GM15510 (cell line): ENCODE measurements around the gene PCCB.
A peak's percentile ranks its signal among the peaks of the same experiment; 100 is the strongest.

Experiments
- POLR2A ChIP-seq: IDR thresholded peaks from 3 replicates; pipeline ENCODE4 v1.6.1; 2011; ENCODE audit warnings: borderline replicate concordance; ENCODE audit not compliant: insufficient read length; ENCODE audit errors: extremely low read depth

PCCB gene

DNA sequence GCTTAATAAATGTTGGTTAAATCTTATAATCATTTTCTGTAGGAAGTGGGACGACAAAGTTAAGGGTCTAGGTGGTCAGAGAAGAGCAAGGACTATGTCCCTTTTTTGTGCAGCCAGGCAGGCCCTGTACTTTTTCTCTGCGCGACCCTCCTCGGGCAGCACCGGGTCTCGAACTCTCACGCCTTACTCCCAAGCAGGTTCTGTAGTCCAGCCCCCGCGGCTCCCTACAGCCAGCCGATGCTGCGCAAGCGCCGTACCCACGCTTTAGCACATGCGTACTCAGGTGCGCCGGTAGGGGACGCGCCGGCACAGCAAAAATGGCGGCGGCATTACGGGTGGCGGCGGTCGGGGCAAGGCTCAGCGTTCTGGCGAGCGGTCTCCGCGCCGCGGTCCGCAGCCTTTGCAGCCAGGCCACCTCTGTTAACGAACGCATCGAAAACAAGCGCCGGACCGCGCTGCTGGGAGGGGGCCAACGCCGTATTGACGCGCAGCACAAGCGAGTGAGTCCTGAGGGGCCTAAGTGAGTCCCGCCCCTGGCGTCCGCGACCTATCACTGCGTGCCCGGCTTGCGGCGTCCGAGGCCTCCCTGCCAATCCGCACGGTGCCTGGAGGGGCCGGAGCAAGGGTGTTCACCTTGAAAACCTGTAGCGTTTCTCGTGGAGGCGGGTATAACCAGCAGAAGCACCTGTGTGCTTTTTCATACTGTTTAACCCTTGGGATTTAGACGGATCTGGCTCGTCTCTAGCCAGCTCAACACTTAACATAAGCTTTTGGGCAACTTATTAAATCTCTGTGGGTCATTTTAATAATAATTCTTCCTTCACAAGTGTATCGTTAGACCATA lies at the start of gene PCCB:
PCCB (plus strand) TSS at position 282 of the 844 bp plus-strand sequence; CDS start at position 318, 36 bp downstream.
- TF ChIP-seq POLR2A = peak; percentile 86

DNA sequence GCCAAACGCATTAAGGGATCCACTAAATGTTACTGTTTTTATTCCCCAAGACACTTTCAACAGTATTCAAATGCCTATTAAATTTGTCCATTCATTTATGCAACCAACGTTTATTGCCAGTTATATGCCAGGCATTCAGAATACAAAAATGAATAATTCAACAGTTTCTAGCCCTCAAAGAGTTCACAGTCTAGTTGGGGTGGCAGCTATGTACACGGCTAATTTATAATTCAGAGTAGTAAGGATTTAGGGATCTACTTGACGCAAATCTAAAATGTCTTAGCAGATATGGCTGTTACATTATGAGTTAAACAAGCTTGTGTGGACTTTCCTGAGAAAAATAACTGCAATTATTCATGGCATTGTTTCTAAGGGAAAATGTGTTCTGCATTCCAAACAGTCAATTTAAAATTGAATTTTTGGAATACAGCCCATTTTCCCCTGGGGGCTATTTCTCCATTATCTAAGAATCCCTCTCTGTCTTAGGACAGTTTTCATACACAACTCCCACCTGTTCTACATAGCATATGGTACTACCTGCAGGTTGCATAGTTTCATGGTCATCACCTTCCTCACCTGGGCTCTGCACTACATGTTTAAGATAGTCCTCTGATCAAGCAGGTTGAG lies 42.5 kb upstream of the PCCB start:
- TF ChIP-seq POLR2A = no peak

DNA sequence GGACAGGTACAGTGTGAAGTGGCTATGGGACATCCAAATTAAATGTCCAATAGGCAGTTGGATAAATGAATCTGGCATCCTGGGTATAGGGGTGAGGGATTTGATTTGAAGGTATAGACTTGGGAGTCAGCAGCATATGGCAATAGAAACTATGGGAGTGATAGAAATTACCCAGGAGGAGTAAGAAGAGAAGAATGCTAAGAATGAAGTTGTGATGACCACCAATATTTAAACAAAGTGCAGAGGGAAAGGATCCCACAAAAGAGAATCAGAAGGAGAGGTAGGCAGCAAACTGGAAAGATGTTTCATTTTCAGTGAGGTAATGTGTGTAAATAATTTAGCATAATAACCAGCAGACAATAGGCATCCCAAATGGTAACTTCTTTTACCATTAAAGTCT lies 40.2 kb upstream of the PCCB start:
- TF ChIP-seq POLR2A = no peak

DNA sequence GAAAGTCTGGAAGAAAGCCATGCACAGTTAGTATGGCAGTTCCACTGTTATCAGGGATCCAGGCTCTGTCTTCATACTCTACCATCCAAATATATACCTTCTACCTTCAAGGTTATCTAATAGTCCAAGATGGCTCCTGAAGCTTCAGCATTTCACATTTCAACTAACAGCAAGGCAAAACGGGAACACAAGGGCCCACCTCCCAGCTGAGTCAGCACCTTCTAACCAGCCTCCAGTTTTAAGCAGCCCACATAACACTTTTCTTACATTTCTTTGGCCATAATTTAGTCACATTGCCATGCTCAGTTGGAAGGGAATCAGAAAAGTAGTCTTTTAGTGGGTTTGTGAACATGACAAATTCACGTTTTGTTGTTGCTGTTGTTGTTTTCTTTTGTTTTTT lies 38.6 kb upstream of the PCCB start:
- TF ChIP-seq POLR2A = no peak

DNA sequence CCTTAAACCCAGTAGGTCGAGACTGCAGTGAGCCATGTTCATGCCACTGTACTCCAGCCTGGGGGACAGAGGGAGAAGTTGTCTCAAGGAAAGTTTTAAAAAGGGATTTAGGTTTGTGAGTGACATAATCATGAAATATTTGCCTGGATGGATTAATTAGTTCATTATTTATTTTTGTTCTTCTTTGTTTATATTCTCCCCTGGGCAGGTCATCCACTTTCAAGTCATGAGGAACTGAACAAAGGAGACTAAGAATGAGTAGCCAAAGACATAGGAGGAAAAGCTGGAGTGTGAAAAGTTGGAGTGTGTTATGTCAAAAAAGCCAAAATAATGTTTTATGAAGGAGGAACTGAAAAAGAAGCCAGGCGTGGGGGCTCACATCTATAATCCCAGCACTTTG lies 17.7 kb upstream of the PCCB start:
- no peak for TF ChIP-seq POLR2A

DNA sequence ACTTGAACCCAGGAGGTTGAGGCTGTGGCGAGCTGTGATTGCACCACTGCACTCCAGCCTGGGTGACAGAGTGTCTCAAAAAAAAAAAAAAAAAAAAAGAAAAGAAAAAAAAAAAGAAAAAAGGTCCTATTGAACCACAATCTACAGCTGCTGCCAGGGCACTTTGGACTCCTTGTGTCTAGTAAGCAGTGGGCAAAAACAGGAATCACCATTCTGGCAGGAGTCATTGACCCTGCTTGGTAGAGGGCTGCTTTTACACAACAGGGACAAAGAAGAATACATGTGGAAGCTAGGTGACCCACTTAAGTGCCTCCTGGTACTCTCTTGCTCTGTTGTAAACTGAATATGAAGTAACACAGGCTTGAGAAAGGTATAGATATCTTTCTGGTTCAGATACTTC lies 14.6 kb upstream of the PCCB start:
- TF ChIP-seq POLR2A = no peak

DNA sequence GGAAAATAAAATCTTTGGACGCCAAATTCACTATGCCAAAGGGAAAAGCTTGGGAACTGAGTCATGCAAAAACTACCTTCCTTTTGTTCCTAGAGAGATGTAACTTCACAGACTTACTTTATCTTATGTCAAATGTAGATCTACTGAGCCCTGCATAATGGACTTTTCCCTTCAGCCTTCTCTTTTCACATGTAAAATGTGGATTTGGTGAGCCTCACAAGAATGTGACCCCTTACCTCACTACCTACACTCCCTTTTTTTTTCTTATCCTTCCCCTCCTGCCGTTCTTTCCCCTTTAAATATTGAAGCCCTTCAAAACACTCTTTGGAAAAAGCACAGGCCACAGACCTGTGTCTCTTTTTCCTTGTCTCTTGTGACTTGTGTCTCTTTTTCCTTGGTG lies 14.0 kb upstream of the PCCB start:
- no peak for TF ChIP-seq POLR2A

DNA sequence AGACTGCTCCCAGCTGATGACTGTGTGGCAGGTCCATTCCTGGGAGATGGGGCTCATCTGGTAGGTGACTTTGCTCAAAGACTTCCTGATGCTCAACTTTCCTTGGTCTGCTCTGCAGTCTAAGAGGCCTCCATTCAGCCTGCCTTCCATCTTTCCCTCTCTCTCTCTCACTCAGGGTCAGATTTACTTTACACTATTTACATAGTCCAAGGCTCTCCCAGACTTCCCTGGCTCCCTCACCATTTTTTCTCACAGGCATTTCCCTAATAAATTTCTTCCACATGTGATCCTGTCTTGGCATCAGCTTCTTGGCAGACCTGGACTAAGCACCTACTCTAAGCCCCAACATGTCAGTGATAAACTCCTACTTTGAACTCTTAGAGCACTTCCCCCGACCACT lies 13.0 kb upstream of the PCCB start:
- no peak for TF ChIP-seq POLR2A

DNA sequence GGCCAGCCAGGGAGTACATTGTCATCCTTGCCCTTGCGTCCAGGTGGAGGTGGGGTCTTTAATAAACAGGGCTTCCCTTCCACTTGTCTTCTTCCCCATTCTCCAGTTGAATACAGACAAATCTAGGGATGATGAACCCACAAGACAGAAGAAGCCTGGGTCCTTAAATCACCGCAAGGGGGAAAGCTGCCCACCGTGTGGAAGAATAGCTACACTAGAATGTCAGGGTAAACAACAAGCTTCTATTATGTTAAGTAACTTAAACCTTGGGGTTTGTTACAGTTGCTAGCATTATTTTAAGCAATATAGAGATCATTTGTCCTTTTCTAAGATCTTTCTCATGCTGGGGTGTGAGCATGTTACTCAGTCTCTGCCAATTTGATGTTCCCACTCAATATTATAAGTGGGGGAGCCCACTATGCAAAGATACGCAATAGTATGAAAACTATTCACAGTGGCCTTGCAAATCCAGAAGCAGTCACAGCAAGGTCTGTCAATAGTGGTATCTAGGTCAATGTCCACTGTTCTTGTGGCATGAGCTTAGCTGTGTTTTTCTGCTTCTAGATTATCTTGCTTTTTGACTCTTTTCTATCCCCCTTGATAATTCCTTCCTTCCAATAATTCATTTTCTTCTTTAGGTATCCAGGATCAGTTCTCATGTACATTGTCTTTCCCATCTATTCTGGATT lies 12.0 kb upstream of the PCCB start:
- no peak for TF ChIP-seq POLR2A

DNA sequence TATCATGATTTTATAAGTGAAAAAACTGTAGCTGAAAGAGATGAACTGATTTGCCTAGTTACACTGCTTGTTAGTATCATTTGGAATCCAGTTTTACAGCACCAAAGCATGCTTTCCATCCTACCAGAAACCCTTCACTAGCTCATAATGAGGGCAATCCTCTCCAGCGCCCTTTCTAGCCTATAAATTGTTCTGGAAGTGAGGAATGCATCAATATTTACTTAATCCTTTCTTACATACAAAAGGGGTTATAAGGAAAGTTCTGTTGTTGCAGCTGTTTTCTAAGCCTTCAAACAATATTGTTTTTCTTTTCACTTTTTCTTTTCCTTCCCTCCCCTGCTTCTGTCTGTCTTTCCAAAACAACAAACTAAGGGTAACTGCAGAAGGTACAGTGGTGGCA lies 11.0 kb upstream of the PCCB start:
- TF ChIP-seq POLR2A = no peak

DNA sequence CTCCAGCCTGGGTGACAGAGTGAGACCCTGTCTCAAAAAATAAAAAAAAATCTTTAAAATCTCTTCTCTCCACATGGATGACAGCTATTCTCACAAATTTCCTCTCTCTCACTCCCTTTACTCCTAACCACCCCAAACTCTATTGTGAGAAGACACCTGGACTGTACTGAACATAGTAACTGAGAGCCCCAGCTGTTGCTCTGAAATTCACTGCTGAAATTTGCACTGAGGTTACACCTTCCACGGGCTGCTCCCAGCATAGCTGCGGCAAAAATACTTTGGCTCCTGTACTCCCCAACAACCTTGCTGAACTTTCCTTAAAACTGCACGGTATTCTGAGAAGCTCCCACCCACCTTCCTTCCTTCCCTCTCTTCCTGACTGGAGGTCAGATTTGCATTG lies 4.4 kb upstream of the PCCB start:
- TF ChIP-seq POLR2A = no peak

DNA sequence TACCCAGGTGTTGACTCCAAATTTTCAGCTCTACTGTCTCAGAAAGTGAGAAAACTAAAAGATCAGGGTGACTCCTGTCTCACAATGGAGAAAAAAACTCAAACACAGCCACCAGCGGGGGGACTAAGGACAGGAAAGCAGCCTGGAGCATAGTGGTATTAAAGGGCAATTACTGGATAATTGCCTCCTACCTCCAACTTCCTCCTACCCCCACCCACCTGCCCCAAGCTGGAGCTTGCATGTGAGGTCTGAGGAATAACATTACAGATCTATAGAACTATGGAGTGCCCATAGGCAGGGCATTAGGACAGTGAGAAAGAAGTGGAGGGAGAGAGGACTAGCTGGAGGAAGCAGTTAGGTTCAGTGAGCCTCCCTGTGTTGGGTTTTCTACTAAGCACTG lies 2.7 kb upstream of the PCCB start:
- TF ChIP-seq POLR2A = no peak

DNA sequence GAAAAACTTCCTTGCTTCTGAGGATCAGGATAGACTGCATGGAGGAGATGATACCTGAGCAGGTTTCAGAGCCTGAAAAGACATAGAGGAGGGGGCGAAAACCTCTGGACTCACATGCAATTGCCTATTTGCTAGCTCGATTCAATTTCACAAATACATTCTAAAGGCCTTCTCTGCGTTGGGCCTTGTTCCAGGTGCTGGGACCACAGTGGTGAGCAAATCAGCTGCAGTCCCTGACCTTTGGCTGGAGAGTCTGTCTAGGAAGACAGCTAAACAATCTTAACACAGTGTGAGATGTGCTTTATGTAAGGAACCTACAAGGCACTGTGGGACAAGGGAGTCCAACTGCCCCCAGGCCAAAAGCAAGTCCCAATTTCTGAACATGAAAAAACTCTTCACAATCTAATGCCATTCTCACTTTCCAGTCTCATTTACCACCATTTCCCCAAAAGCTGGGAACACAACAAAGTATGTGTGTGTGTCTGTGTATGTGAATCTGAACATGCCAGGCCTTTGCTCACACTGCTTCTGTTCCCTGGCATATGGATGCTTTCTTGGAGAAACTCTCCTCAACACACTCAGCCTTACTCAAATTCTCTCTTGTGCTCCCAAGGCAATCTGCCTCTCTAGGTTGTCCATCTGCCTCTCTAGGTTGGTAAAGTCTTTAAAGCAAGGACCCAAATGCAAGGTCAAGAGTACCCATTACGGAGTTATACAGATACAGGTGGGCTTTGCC lies 2.1 kb upstream of the PCCB start:
- TF ChIP-seq POLR2A = no peak

DNA sequence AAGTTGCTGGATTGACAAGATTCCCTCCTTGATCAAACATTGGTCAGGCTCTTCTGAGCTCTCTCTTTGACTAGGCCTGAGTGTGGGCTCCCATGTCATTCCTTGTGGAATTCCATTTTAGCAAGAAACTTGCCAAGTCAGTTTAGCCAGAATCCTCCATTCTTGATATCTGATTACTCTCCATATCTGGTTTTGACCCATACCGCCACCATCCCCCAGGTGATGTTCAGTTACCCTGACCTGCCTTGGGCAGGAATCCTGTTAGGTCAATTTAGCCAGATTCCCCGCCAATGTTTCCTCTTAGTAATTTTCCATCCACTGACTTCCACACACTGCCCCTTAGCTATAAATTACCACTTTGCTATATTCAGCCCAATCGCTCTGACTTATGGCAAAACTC lies 1.0 kb upstream of the PCCB start:
- no peak for TF ChIP-seq POLR2A

DNA sequence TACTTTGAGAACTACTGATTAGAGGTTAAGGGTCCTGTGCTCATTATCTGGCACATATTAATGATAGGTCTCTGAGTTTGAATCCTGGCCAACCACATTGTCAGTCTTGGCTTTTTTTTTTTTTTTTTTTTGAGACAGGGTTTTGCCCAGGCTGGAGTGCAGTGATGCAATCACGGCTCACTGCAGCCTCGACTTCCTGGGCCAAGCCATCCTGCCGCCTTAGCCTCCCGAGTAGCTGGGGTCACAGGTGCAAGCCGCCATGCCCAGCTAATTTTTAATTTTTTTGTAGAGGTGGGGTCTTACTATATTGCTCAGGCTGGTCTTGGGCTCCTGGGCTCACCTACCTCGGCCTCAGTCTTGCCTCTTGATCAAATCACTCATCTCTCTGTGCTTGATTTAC lies 547 bp upstream of the PCCB start:
- TF ChIP-seq POLR2A = no peak
